Neural cell (in vitro differentiated cells): ENCODE data around the gene ZNF606. TPM values are rescaled to one million over a fixed set of nuclear protein-coding genes. Genes with fewer than 3 reads are reported as not detected.

Experiments
- H2AFZ ChIP-seq: fragments of 200-600, 300-800 bp; sonication (generic), shearing (Covaris generic); 2 replicates; pipeline ENCODE4 v1.6.0; 2014; ENCODE audit warnings: low read depth, mild to moderate bottlenecking, antibody characterized with exemption, low read length, moderate library complexity
- H3F3A ChIP-seq: fragments of 200-600 bp; shearing (Covaris generic); 2 replicates; pipeline ENCODE4 v1.6.1; 2016; ENCODE audit warnings: mild to moderate bottlenecking, moderate library complexity, mixed read lengths, antibody characterized with exemption, low read length; ENCODE audit not compliant: insufficient read depth, poor library complexity, severe bottlenecking
- H3K27ac ChIP-seq: fragments of 200-600, 300-800 bp; sonication (generic), shearing (Covaris generic); 2 replicates; pipeline ENCODE4 v1.5.1; 2014; ENCODE audit warnings: mild to moderate bottlenecking, low read length, moderate library complexity
- H3K27me3 ChIP-seq: fragments of 300-800, 200-600 bp; sonication (generic), shearing (Covaris generic); 2 replicates; pipeline ENCODE4 v1.6.0; 2014; ENCODE audit warnings: mild to moderate bottlenecking, low read depth, low read length, moderate library complexity; ENCODE audit not compliant: insufficient read depth
- H3K36me3 ChIP-seq: fragments of 300-800, 200-600 bp; sonication (generic), shearing (Covaris generic); 2 replicates; pipeline ENCODE4 v1.5.1; 2014; ENCODE audit warnings: mild to moderate bottlenecking, antibody characterized with exemption, low read length, moderate library complexity; ENCODE audit not compliant: insufficient read depth
- H3K4me2 ChIP-seq: fragments of 300-800, 200-600 bp; sonication (generic), shearing (Covaris generic); 2 replicates; pipeline ENCODE4 v1.6.0; 2014; ENCODE audit warnings: mild to moderate bottlenecking, low read length
- H3K4me3 ChIP-seq: fragments of 300-800, 200-600 bp; sonication (generic), shearing (Covaris generic); 2 replicates; pipeline ENCODE4 v1.5.1; 2014; ENCODE audit warnings: mild to moderate bottlenecking, low read length, moderate library complexity
- H3K79me2 ChIP-seq: fragments of 200-600 bp; shearing (Covaris generic); replicated peaks from 2 replicates; pipeline ENCODE4 v1.6.0; 2014; ENCODE audit warnings: mild to moderate bottlenecking, low read length, moderate library complexity; ENCODE audit not compliant: insufficient read depth
- H3K9ac ChIP-seq: fragments of 300-800, 200-600 bp; sonication (generic), shearing (Covaris generic); 2 replicates; pipeline ENCODE4 v1.6.1; 2016; ENCODE audit warnings: mild to moderate bottlenecking, low read length, mixed read lengths
- H3K9me2 ChIP-seq: fragments of 200-600 bp; shearing (Covaris generic); 2 replicates; pipeline ENCODE4 v1.6.1; 2016; ENCODE audit warnings: mild to moderate bottlenecking, low read length, mixed read lengths; ENCODE audit not compliant: insufficient read depth
- H3K9me3 ChIP-seq: fragments of 200-600, 300-800 bp; sonication (generic), shearing (Covaris generic); 2 replicates; pipeline ENCODE4 v1.6.1; 2016; ENCODE audit warnings: mild to moderate bottlenecking, mixed run types, low read length, moderate library complexity, mixed read lengths
- H4K20me1 ChIP-seq: fragments of 200-600 bp; shearing (Covaris generic); 2 replicates; pipeline ENCODE4 v1.6.1; 2016; ENCODE audit warnings: mild to moderate bottlenecking, mixed run types; ENCODE audit not compliant: insufficient read depth
- EP300 ChIP-seq: fragments of 450-650 bp; conservative IDR thresholded peaks from 2 replicates; pipeline ENCODE4 v1.6.1; 2014; ENCODE audit warnings: antibody characterized with exemption, mild to moderate bottlenecking, moderate library complexity; ENCODE audit not compliant: poor library complexity, severe bottlenecking
- EZH2 ChIP-seq: fragments of 200-600, 300-800 bp; shearing (Covaris generic), sonication (generic); IDR thresholded peaks from 2 replicates; pipeline ENCODE4 v1.6.1; 2014; ENCODE audit warnings: antibody characterized with exemption, low read length, borderline replicate concordance, mild to moderate bottlenecking; ENCODE audit not compliant: insufficient read depth, poor library complexity, severe bottlenecking
- MXI1 ChIP-seq: fragments of 450-650 bp; conservative IDR thresholded peaks from 2 replicates; pipeline ENCODE4 v1.6.1; 2014; ENCODE audit warnings: antibody characterized with exemption, mild to moderate bottlenecking; ENCODE audit not compliant: poor library complexity, severe bottlenecking
- POLR2AphosphoS5 ChIP-seq: IDR thresholded peaks from 2 replicates; pipeline ENCODE4 v1.6.1; 2012
- RAD21 ChIP-seq: fragments of 450-650 bp; conservative IDR thresholded peaks from 2 replicates; pipeline ENCODE4 v1.6.1; 2014; ENCODE audit warnings: antibody characterized with exemption, mild to moderate bottlenecking, moderate library complexity
- SMC3 ChIP-seq: fragments of 450-650 bp; conservative IDR thresholded peaks from 2 replicates; pipeline ENCODE4 v1.6.1; 2014; ENCODE audit warnings: antibody characterized with exemption, mild to moderate bottlenecking, moderate library complexity; ENCODE audit not compliant: poor library complexity
- TAF1 ChIP-seq: IDR thresholded peaks from 2 replicates; pipeline ENCODE4 v1.6.1; 2012; ENCODE audit warnings: low read depth
- polyA plus RNA-seq: library from polyadenylated mRNA; depleted of rRNA; stranded (reverse); fragments of >200 nt; gene quantifications from 2 replicates; pipeline ENCODE4 v1.2.3, GENCODE V29; 2014
- TF ChIP-seq, protein P1 (sequence below): fragments of 450-650 bp; IDR thresholded peaks from 2 replicates; pipeline ENCODE4 v1.5.1; 2014; ENCODE audit warnings: antibody characterized with exemption, mild to moderate bottlenecking, moderate library complexity; ENCODE audit not compliant: poor library complexity, severe bottlenecking
- TF ChIP-seq, protein P2 (sequence below): IDR thresholded peaks from 2 replicates; pipeline ENCODE4 v1.6.1; 2012; ENCODE audit warnings: borderline replicate concordance

The ZNF606 gene
- polyA plus RNA-seq, 1 donor from 2014 or later = 39.1 TPM

DNA sequence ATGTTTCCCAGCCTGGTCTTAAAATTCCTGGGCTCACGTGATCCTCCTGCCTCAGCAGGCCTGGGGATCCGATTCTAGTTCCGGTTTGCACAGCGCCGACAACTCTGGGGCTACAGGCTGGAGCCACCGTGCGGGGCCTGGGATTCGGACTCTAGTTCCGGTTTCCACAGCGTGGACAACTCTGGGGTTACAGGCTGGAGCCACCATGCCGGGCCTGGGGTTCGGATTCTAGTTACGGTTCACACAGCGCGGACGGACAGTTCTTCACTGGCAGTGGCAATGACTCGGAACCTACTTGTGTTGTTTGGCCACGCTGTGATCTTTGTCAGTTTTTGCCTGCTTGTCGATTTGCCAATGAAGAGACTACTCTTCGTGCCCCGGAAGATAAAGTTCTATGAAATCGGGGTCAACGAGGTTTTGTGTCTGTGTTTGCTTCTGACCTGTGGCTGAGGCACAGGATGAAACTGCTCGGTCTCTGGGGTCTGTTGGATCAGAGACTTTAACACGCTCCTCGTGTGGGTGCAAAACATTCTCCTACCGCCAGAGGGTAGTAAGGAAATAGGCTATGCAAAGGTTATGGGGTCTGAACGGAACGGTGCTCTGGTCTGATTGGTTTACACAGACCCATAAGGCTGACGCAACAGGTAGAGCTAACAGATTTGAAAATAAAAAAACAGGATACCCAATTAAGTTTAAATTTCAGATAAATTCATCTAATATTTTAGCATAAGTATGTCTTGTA, 19.1 kb upstream of the ZNF606 start:
- Histone ChIP-seq H3K9ac (no peak overlapping the region), H3K27me3 (no peaks in the 10 kb centered on the region), H3K79me2 (no peaks in the 10 kb centered on the region), H3K27ac (no peak overlapping the region), H3K4me2 (no peak overlapping the region), H3K4me3 (no peak overlapping the region), H4K20me1 (no peaks in the 10 kb centered on the region), H3K9me3 (no peaks in the 10 kb centered on the region), H3K9me2 (no peaks in the 10 kb centered on the region), H2AFZ (no peak overlapping the region), H3F3A (no peaks in the 10 kb centered on the region), H3K36me3 (no peaks in the 10 kb centered on the region)
- TF ChIP-seq SMC3 = peak; percentile 59
- peak; percentile 51 for TF ChIP-seq RAD21
- TF ChIP-seq EP300 = no peak
- TF ChIP-seq, protein P1, sequence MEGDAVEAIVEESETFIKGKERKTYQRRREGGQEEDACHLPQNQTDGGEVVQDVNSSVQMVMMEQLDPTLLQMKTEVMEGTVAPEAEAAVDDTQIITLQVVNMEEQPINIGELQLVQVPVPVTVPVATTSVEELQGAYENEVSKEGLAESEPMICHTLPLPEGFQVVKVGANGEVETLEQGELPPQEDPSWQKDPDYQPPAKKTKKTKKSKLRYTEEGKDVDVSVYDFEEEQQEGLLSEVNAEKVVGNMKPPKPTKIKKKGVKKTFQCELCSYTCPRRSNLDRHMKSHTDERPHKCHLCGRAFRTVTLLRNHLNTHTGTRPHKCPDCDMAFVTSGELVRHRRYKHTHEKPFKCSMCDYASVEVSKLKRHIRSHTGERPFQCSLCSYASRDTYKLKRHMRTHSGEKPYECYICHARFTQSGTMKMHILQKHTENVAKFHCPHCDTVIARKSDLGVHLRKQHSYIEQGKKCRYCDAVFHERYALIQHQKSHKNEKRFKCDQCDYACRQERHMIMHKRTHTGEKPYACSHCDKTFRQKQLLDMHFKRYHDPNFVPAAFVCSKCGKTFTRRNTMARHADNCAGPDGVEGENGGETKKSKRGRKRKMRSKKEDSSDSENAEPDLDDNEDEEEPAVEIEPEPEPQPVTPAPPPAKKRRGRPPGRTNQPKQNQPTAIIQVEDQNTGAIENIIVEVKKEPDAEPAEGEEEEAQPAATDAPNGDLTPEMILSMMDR = peak; percentile 52

DNA sequence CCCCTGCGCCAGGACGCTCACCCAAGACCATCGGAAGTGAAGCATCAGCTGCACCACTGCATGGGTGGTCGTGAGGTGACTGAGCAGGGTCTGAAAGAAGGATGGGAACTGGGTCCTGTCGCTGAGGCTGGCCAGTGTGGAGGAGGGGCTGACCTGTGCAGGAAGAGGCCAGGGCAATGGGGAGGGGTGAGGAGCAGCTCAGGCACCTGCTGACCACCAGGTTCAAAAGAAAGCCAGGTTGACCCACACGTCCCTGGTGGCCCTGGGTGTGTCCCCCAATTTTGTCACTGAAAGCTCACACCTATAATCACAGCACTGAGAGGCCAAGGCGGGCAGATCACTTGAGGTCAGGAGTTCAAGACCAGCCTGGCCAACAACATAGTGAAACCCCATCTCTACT, 17.5 kb upstream of the ZNF606 start:
- Histone ChIP-seq H2AFZ (no peak overlapping the region), H3K79me2 (no peaks in the 10 kb centered on the region), H3K27me3 (no peaks in the 10 kb centered on the region), H3K9me2 (no peaks in the 10 kb centered on the region), H3K36me3 (no peaks in the 10 kb centered on the region), H3F3A (no peaks in the 10 kb centered on the region), H4K20me1 (no peaks in the 10 kb centered on the region), H3K27ac (no peak overlapping the region), H3K4me3 (no peak overlapping the region), H3K4me2 (no peak overlapping the region), H3K9me3 (no peaks in the 10 kb centered on the region), H3K9ac (no peak overlapping the region)
- TF ChIP-seq, protein P1 = no peak
- TF ChIP-seq, protein P2, sequence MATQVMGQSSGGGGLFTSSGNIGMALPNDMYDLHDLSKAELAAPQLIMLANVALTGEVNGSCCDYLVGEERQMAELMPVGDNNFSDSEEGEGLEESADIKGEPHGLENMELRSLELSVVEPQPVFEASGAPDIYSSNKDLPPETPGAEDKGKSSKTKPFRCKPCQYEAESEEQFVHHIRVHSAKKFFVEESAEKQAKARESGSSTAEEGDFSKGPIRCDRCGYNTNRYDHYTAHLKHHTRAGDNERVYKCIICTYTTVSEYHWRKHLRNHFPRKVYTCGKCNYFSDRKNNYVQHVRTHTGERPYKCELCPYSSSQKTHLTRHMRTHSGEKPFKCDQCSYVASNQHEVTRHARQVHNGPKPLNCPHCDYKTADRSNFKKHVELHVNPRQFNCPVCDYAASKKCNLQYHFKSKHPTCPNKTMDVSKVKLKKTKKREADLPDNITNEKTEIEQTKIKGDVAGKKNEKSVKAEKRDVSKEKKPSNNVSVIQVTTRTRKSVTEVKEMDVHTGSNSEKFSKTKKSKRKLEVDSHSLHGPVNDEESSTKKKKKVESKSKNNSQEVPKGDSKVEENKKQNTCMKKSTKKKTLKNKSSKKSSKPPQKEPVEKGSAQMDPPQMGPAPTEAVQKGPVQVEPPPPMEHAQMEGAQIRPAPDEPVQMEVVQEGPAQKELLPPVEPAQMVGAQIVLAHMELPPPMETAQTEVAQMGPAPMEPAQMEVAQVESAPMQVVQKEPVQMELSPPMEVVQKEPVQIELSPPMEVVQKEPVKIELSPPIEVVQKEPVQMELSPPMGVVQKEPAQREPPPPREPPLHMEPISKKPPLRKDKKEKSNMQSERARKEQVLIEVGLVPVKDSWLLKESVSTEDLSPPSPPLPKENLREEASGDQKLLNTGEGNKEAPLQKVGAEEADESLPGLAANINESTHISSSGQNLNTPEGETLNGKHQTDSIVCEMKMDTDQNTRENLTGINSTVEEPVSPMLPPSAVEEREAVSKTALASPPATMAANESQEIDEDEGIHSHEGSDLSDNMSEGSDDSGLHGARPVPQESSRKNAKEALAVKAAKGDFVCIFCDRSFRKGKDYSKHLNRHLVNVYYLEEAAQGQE = no peak
- TF ChIP-seq EP300 (no peak), SMC3 (no peak), EZH2 (no peak), MXI1 (no peak), TAF1 (no peak), POLR2AphosphoS5 (no peak), RAD21 (no peak)
